HepG2 (cell line): Measurements from ENCODE around the gene PHACTR1. TPM values are rescaled to one million over a fixed set of nuclear protein-coding genes. Genes with fewer than 3 reads are reported as not detected.

Experiments
- ATAC-seq: fragments of 200-7000 bp; cut with Tn5 transposase; 3 replicates; pipeline ENCODE4 v1.9.1; 2020; ENCODE audit warnings: mild to moderate bottlenecking, moderate library complexity
- BruUV-seq: library from RNA; stranded (reverse); fragments of 400-500 nt; replicated peaks from 2 replicates; lab custom pipeline; 2021; lab: Mats Ljungman, UMichigan
- CTCF ChIA-PET: fragments of 300-600 bp; formaldehyde crosslinking; extraction: SDS; loops from one replicate; lab custom pipeline; 2021; ENCODE audit warnings: low total read pairs, inconsistent platforms, low intra/inter-chr PET ratio; lab: Yijun Ruan, JAX
- POLR2A ChIA-PET: fragments of 350-600 bp; sonication (Branson Sonifier 250); formaldehyde crosslinking; loops from one replicate; lab custom pipeline; 2020; ENCODE audit warnings: antibody characterized with exemption, inconsistent platforms; lab: Yijun Ruan, JAX
- DNase-seq: peaks from one replicate; pipeline ENCODE4 v3.0.0-alpha.2; 2015; ENCODE audit warnings: low spot score
- FAIRE-seq: peaks from 3 replicates; lab custom pipeline; 2011; peaks lifted over from hg19 to GRCh38; lab: Jason Lieb, UNC
- H2AFZ ChIP-seq: one replicate; pipeline ENCODE4 v1.6.1; 2011; ENCODE audit warnings: low read length, inconsistent platforms
- H3K27ac ChIP-seq: fragments of 300-600 bp; 3 replicates; pipeline ENCODE4 v1.8.0; 2011; ENCODE audit warnings: mixed run types, mild to moderate bottlenecking, mixed read lengths, low read length, inconsistent platforms; ENCODE audit not compliant: insufficient read depth; ENCODE audit errors: extremely low read length
- H3K27me3 ChIP-seq, 2 experiments: fragments of 200-600 bp in 1 of 2; 2 replicates in 1 of 2; 3 replicates in 1 of 2; pipeline versions ENCODE4 v1.6.0 to v1.8.0; 2011; ENCODE audit warnings: low read length in 2 of 2, mild to moderate bottlenecking in 2 of 2, moderate library complexity in 2 of 2, inconsistent platforms in 1 of 2; ENCODE audit not compliant: insufficient read depth in 2 of 2, control insufficient read depth in 1 of 2
- H3K36me3 ChIP-seq, 2 experiments: fragments of 200-600 bp in 1 of 2; replicated peaks in 1 of 2; 2 replicates in 1 of 2; 3 replicates in 1 of 2; pipeline versions ENCODE4 v1.5.1 to v1.8.0; 2011; ENCODE audit warnings: low read length in 2 of 2, inconsistent platforms in 1 of 2; ENCODE audit not compliant: insufficient read depth in 2 of 2, control insufficient read depth in 1 of 2
- H3K4me1 ChIP-seq: 2 replicates; pipeline ENCODE4 v1.5.1; 2012; ENCODE audit warnings: low read length, inconsistent platforms; ENCODE audit not compliant: insufficient read depth
- H3K4me2 ChIP-seq: 2 replicates; pipeline ENCODE4 v1.6.0; 2011; ENCODE audit warnings: low read depth, low read length, inconsistent platforms
- H3K4me3 ChIP-seq, 3 experiments: fragments of 200-600 bp in 1 of 3; sonication (generic), shearing (Covaris generic) in 1 of 3; replicated peaks in 1 of 3; 2 replicates each; pipeline ENCODE4 v1.5.1; 2011 to 2016; ENCODE audit warnings: low read length in 3 of 3, inconsistent platforms in 2 of 3, low read depth in 2 of 3, mild to moderate bottlenecking in 2 of 3, control low read depth in 1 of 3, mixed read lengths in 1 of 3; ENCODE audit not compliant: insufficient read depth in 1 of 3
- H3K79me2 ChIP-seq: one replicate; pipeline ENCODE4 v1.6.1; 2011; ENCODE audit warnings: low read length, inconsistent platforms; ENCODE audit not compliant: insufficient read depth
- H3K9ac ChIP-seq: 2 replicates; pipeline ENCODE4 v1.6.0; 2011; ENCODE audit warnings: mild to moderate bottlenecking, low read depth, low read length, inconsistent platforms; ENCODE audit not compliant: insufficient read depth
- H3K9me3 ChIP-seq: 2 replicates; pipeline ENCODE4 v1.5.1; 2012; ENCODE audit warnings: mild to moderate bottlenecking, low read length
- H4K20me1 ChIP-seq: 2 replicates; pipeline ENCODE4 v1.6.0; 2011; ENCODE audit warnings: inconsistent platforms, mild to moderate bottlenecking, low read length, moderate library complexity; ENCODE audit not compliant: insufficient read depth
- HIVEP1 ChIP-seq: sonication (generic); formaldehyde crosslinking; IDR thresholded peaks from 2 replicates; pipeline ENCODE4 v1.4.0; 2020; ENCODE audit warnings: mild to moderate bottlenecking, missing genetic modification reagents
- SETDB1 ChIP-seq: sonication (generic); formaldehyde crosslinking; IDR thresholded peaks from 2 replicates; pipeline ENCODE4 v1.5.1; 2020; ENCODE audit warnings: missing genetic modification reagents, mild to moderate bottlenecking, borderline replicate concordance
- STAT5B ChIP-seq: sonication (generic); formaldehyde crosslinking; IDR thresholded peaks from 2 replicates; pipeline ENCODE4 v1.4.0; 2020; ENCODE audit warnings: missing genetic modification reagents
- TSC22D2 ChIP-seq: sonication (generic); formaldehyde crosslinking; IDR thresholded peaks from 2 replicates; pipeline ENCODE4 v1.5.1; 2020; ENCODE audit warnings: missing genetic modification reagents, mild to moderate bottlenecking, borderline replicate concordance
- ZMAT5 ChIP-seq: sonication (generic); formaldehyde crosslinking; IDR thresholded peaks from 2 replicates; pipeline ENCODE4 v1.5.0; 2020; ENCODE audit warnings: mild to moderate bottlenecking, low read depth, missing genetic modification reagents, borderline replicate concordance
- ZNF34 ChIP-seq: sonication (generic); formaldehyde crosslinking; IDR thresholded peaks from 2 replicates; pipeline ENCODE4 v1.4.0; 2020; ENCODE audit warnings: mild to moderate bottlenecking, missing genetic modification reagents, borderline replicate concordance
- WGBS: methylation state at CpG from one replicate; pipeline ENCODE4 v1.1.6; 2017; ENCODE audit warnings: low lambda C conversion rate; 5-methylcytosine and 5-hydroxymethylcytosine counted together
- in situ Hi-C: cut with HindIII; loops from 2 replicates; pipeline ENCODE4 v1.10.0; 2017; ENCODE audit warnings: low pct_unique_long_range_greater_than_20kb; ENCODE audit not compliant: extremely low pct_ligation_motif_present
- intact Hi-C: fragments of 100-400 bp; cut with micrococcal nuclease; formaldehyde crosslinking; loops from one replicate; pipeline ENCODE4 v1.10.0; 2022; ENCODE audit not compliant: unreplicated experiment
- polyA plus RNA-seq, 8 experiments: library from polyadenylated mRNA; depleted of rRNA in 3 of 8; stranded (reverse) in 7 of 8; unstranded in 1 of 8; fragments of >200 nt; fragmentation: Illumina TruSeq in 4 of 8; extraction: Trizol in 4 of 8; gene quantifications; 2 replicates each; pipeline versions ENCODE4 v1.2.1 to v1.2.3, GENCODE V29; 2011 to 2016; ENCODE audit warnings: low read depth in 4 of 8, missing spikeins in 1 of 8, mixed read lengths in 1 of 8; ENCODE audit not compliant: insufficient read depth in 1 of 8
- total RNA-seq, 5 experiments: library from RNA; depleted of rRNA; stranded (reverse); fragments of >200 nt; fragmentation: Illumina TruSeq; extraction: Trizol; gene quantifications; 2 replicates each; pipeline ENCODE4 v1.2.3, GENCODE V29; 2016; ENCODE audit warnings: low read depth in 1 of 5
- TF ChIP-seq, protein P1 (sequence below): sonication (generic); formaldehyde crosslinking; IDR thresholded peaks from 2 replicates; pipeline ENCODE4 v1.5.0; 2020; ENCODE audit warnings: missing genetic modification reagents

PHACTR1 gene
- total and polyA plus RNA-seq, 2 of the 13 experiments (the other 11 are each of a cell fraction or from before 2014, with no cell fraction given), result 0.09 TPM; not detected in 1

DNA sequence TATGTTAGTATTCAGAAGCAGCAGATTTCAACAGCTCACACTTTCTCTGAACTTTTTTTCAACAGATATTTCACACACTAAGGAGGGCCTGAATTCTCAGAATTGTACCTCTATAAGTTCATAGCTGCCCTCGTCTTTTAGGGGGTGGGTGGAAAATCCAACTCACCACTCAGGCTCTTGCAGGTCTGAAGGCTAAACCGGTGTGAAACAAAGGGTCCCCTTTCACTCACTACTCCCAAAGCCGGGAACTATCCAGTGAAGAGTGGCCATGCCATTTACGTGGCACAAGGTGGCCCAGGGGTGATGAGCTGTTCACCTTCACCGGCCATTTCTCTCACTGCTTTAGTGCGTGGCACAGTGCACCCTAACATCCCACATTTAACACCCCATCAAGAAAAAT is 587.5 kb downstream of the PHACTR1 start:
- Histone ChIP-seq H3K4me1 (peaks cover 51% of the 10 kb centered on the region), H3K4me2 (no peak overlapping the region), H3K9me3 (no peaks in the 10 kb centered on the region), H4K20me1 (no peaks in the 10 kb centered on the region)
- ATAC-seq, result no peak
- BruUV-seq, result no TSS peak
- intact Hi-C loops, result no loop called here
- TF ChIP-seq HIVEP1 (no peak), TSC22D2 (CRISPR knock-in tag) (no peak), ZMAT5 (CRISPR knock-in tag) (no peak), ZNF34 (CRISPR knock-in tag) (no peak), STAT5B (CRISPR knock-in tag) (no peak), SETDB1 (CRISPR knock-in tag) (no peak)
- TF ChIP-seq, protein P1, sequence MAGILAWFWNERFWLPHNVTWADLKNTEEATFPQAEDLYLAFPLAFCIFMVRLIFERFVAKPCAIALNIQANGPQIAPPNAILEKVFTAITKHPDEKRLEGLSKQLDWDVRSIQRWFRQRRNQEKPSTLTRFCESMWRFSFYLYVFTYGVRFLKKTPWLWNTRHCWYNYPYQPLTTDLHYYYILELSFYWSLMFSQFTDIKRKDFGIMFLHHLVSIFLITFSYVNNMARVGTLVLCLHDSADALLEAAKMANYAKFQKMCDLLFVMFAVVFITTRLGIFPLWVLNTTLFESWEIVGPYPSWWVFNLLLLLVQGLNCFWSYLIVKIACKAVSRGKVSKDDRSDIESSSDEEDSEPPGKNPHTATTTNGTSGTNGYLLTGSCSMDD (CRISPR knock-in tag), result no peak
- TF ChIP-seq, all 625 proteins: peak for 0
- Histone ChIP-seq H3K4me3 (no peak overlapping the region), H3K9ac (no peak overlapping the region), H3K36me3 (peaks cover 24 to 49% of the 10 kb centered on the region in 2 experiments), H2AFZ (no peak overlapping the region), H3K79me2 (no peaks in the 10 kb centered on the region), H3K27ac (no peak overlapping the region), H3K27me3 (no peaks in the 10 kb centered on the region)
- no peak for FAIRE-seq
- CTCF ChIA-PET, result no interaction called here
- POLR2A ChIA-PET, result interaction anchor here (1.1 to 2.3 kb wide), 2 partner anchors 14 to 25 kb away, joined by 7 to 12 read pairs; partner anchors contain the start of gene TBC1D7
- 97% methylated on average over 6 of the region's 6 CpGs for WGBS
- no peak for DNase-seq
- in situ Hi-C loops, result no loop called here
